ENCODE measurements around the gene BHLHE23.

DNA sequence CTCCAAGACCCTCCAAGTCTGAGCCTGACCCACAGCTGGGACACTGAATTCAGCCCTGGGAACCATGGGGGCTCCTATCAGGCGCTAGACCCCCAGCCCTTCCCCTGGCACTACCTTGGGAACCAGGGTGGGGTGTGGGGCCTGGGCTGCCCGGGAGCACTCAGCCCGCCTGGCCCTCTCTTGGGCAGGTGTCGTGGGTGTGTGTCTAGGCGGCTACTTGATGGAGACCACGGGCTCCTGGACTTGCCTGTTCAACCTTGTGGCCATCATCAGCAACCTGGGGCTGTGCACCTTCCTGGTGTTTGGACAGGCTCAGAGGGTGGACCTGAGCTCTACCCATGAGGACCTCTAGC, 39.6 kb downstream of the BHLHE23 start:
- TF ChIP-seq, protein P1, sequence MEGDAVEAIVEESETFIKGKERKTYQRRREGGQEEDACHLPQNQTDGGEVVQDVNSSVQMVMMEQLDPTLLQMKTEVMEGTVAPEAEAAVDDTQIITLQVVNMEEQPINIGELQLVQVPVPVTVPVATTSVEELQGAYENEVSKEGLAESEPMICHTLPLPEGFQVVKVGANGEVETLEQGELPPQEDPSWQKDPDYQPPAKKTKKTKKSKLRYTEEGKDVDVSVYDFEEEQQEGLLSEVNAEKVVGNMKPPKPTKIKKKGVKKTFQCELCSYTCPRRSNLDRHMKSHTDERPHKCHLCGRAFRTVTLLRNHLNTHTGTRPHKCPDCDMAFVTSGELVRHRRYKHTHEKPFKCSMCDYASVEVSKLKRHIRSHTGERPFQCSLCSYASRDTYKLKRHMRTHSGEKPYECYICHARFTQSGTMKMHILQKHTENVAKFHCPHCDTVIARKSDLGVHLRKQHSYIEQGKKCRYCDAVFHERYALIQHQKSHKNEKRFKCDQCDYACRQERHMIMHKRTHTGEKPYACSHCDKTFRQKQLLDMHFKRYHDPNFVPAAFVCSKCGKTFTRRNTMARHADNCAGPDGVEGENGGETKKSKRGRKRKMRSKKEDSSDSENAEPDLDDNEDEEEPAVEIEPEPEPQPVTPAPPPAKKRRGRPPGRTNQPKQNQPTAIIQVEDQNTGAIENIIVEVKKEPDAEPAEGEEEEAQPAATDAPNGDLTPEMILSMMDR (conservative IDR thresholded peaks at IDR 0.05), result no peak
- no peak for TF ChIP-seq EZH2 (IDR thresholded peaks at IDR 0.05; ENCODE audit: low read depth)

Measured in PC-9 (cell line).